Uterus (tissue), 4 donors: Measurements from ENCODE around the gene AHCYL2. TPM values are rescaled to one million over a fixed set of nuclear protein-coding genes. Genes with fewer than 3 reads are reported as not detected.

Experiments used
- DNase-seq, 2 donors: peaks; one replicate each; pipeline ENCODE4 v3.0.0-alpha.2; 2019 to 2020
- H3K27ac ChIP-seq, 2 donors: fragments of 200-600 bp; sonication (generic); 1 replicate in 1 of 2; 2 replicates in 1 of 2; pipeline ENCODE4 v1.5.1; 2016 to 2018
- H3K27me3 ChIP-seq, 2 donors: fragments of 200-600 bp; sonication (generic); one replicate each; pipeline ENCODE4 v1.5.1; 2018 to 2019; ENCODE audit warnings: control low read depth in 1 of 2
- H3K36me3 ChIP-seq, 2 donors: fragments of 200-600 bp; sonication (generic); one replicate each; pipeline ENCODE4 v1.5.1; 2019; ENCODE audit warnings: control low read depth in 1 of 2
- H3K4me1 ChIP-seq, 2 donors: fragments of 200-600 bp; sonication (generic); one replicate each; pipeline ENCODE4 v1.5.1; 2018 to 2019; ENCODE audit warnings: control low read depth in 1 of 2
- H3K4me3 ChIP-seq, 2 donors: fragments of 200-600 bp; sonication (generic); 1 replicate in 1 of 2; 2 replicates in 1 of 2; pipeline ENCODE4 v1.5.1; 2018 to 2019; ENCODE audit warnings: mild to moderate bottlenecking in 1 of 2
- H3K9me3 ChIP-seq, 2 donors: fragments of 200-600 bp; sonication (generic); one replicate each; pipeline ENCODE4 v1.5.1; 2019; ENCODE audit warnings: control low read depth in 1 of 2
- CTCF ChIP-seq, 4 experiments: fragments of 200-600 bp in 2 of 4; fragments of 450-650 bp in 2 of 4; sonication (generic) in 2 of 4; IDR thresholded peaks; one replicate each; pipeline ENCODE4 v1.5.1; 2016 to 2019; ENCODE audit warnings: antibody characterized with exemption in 4 of 4, mild to moderate bottlenecking in 2 of 4, moderate library complexity in 1 of 4
- POLR2A ChIP-seq, 2 donors: fragments of 450-650 bp; IDR thresholded peaks; one replicate each; pipeline ENCODE4 v1.6.1; 2016; ENCODE audit warnings: antibody characterized with exemption in 2 of 2, mild to moderate bottlenecking in 1 of 2, moderate library complexity in 1 of 2
- intact Hi-C: fragments of 100-400 bp; cut with DNase I; formaldehyde crosslinking; loops from one replicate; pipeline ENCODE4 v1.15.1; 2023; ENCODE audit warnings: low total_unique reads
- total RNA-seq, 4 donors: library from RNA; depleted of rRNA in 3 of 4; stranded (reverse); fragments of >200 nt in 3 of 4; gene quantifications; one replicate each; pipeline versions ENCODE4 v1.1.0 to v1.2.4, GENCODE V29; 2014 to 2023
- donor health status: DM: yes; HTN: yes; CAD: no.

Gene AHCYL2
- total RNA-seq, 4 donors from 2014 or later: 5.6 to 29.2 (median 23.7) TPM

GRCh38 chr7:129209067-129209926 is 15.5 kb upstream of the AHCYL2 start:
- no peak for TF ChIP-seq CTCF (IDR thresholded peaks at IDR 0.05)
- TF ChIP-seq POLR2A (IDR thresholded peaks at IDR 0.05): no peak
- H3K36me3 ChIP-seq: no peaks in the 10 kb centered on the region
- intact Hi-C loops: no loop called here
- DNase-seq: no peak
- H3K27ac ChIP-seq: no peak overlapping the region
- H3K9me3 ChIP-seq: no peaks in the 10 kb centered on the region
- H3K27me3 ChIP-seq: no peaks in the 10 kb centered on the region
- no peak overlapping the region for H3K4me3 ChIP-seq
- no peaks in the 10 kb centered on the region for H3K4me1 ChIP-seq

GRCh38 chr7:129210256-129210988 is 14.4 kb upstream of the AHCYL2 start:
- intact Hi-C loops: loop anchor here (5.0 kb wide), 1 partner anchor 48 kb away; no protein-coding TSS in a partner anchor

GRCh38 chr7:129210989-129211312 is 13.9 kb upstream of the AHCYL2 start:
- Histone ChIP-seq H3K36me3 (no peaks in the 10 kb centered on the region), H3K27ac (no peak overlapping the region), H3K27me3 (no peaks in the 10 kb centered on the region), H3K4me3 (no peak overlapping the region), H3K9me3 (no peaks in the 10 kb centered on the region), H3K4me1 (no peaks in the 10 kb centered on the region)
- DNase-seq: no peak
- intact Hi-C loops: loop anchor here (5.0 kb wide), 1 partner anchor 49 kb away; no protein-coding TSS in a partner anchor
- no peak for TF ChIP-seq CTCF (IDR thresholded peaks at IDR 0.05)
- TF ChIP-seq POLR2A (IDR thresholded peaks at IDR 0.05): no peak

More at GRCh38 chr7:129210256-129210988, 14.4 kb upstream of the AHCYL2 start:
- H3K27me3 ChIP-seq: no peaks in the 10 kb centered on the region
- DNase-seq: peak; percentile 74 to 77
- H3K27ac ChIP-seq: no peak overlapping the region
- H3K4me3 ChIP-seq: no peak overlapping the region
- no peaks in the 10 kb centered on the region for H3K9me3 ChIP-seq
- TF ChIP-seq CTCF (IDR thresholded peaks at IDR 0.05): peak; percentile 78 to 83 (median 80)
- TF ChIP-seq POLR2A (IDR thresholded peaks at IDR 0.05): no peak
- no peaks in the 10 kb centered on the region for H3K4me1 ChIP-seq
- H3K36me3 ChIP-seq: no peaks in the 10 kb centered on the region

GRCh38 chr7:129212126-129212525 is 12.7 kb upstream of the AHCYL2 start:
- intact Hi-C loops: loop anchor here (5.0 kb wide), 1 partner anchor 50 kb away; no protein-coding TSS in a partner anchor
- Histone ChIP-seq H3K9me3 (no peaks in the 10 kb centered on the region), H3K4me3 (no peak overlapping the region), H3K27ac (no peak overlapping the region), H3K36me3 (no peaks in the 10 kb centered on the region), H3K27me3 (no peaks in the 10 kb centered on the region), H3K4me1 (no peaks in the 10 kb centered on the region)
- no peak for DNase-seq
- TF ChIP-seq POLR2A (IDR thresholded peaks at IDR 0.05): no peak
- no peak for TF ChIP-seq CTCF (IDR thresholded peaks at IDR 0.05)

- no peak for DNase-seq
- intact Hi-C loops: loop anchor here (5.0 kb wide), 1 partner anchor 50 kb away; no protein-coding TSS in a partner anchor
- no peaks in the 10 kb centered on the region for H3K4me1 ChIP-seq
- H3K27ac ChIP-seq: no peak overlapping the region
- no peaks in the 10 kb centered on the region for H3K9me3 ChIP-seq
- TF ChIP-seq POLR2A (IDR thresholded peaks at IDR 0.05): no peak
- TF ChIP-seq CTCF (IDR thresholded peaks at IDR 0.05): no peak
- no peaks in the 10 kb centered on the region for H3K27me3 ChIP-seq
- H3K36me3 ChIP-seq: no peaks in the 10 kb centered on the region
- H3K4me3 ChIP-seq: no peak overlapping the region
Observed at GRCh38 chr7:129212596-129212995, 12.2 kb upstream of the AHCYL2 start.
